GM19467 (cell line): ENCODE data around the gene KLK11.
"Not testable (repeated sequence)": the region's sequence is repeated elsewhere in the genome, so short reads cannot be mapped to it uniquely, and the experiment has no call there.

Experiments used
- ATAC-seq: cut with Tn5 transposase; IDR thresholded peaks from one replicate; pipeline ENCODE4 v1.9.1; 2021; ENCODE audit warnings: mild to moderate bottlenecking, moderate library complexity; ENCODE audit not compliant: unreplicated experiment

KLK11 gene

GRCh38 chr19:51006406-51006805 lies 20.0 kb downstream of the KLK11 start:
- no peak for ATAC-seq

GRCh38 chr19:51005248-51005647 lies 21.2 kb downstream of the KLK11 start:
- ATAC-seq = no peak

GRCh38 chr19:51003316-51003715 lies 23.1 kb downstream of the KLK11 start:
- ATAC-seq = no peak

- ATAC-seq = no peak
Observed at GRCh38 chr19:51002542-51003311, 23.7 kb downstream of the KLK11 start.

- no peak for ATAC-seq
Observed at GRCh38 chr19:51002089-51002532, 24.3 kb downstream of the KLK11 start.

GRCh38 chr19:51001515-51001914 lies 24.9 kb downstream of the KLK11 start, which contains the start of gene KLK8:
Gene KLK8, minus strand, starts transcription at chr19:51001604. Its CDS starts 437 bp downstream, at chr19:51001167.
- ATAC-seq = no peak

GRCh38 chr19:51000981-51001380 lies 25.4 kb downstream of the KLK11 start:
- no peak for ATAC-seq

GRCh38 chr19:51000426-51000825 lies 26.0 kb downstream of the KLK11 start:
- ATAC-seq = no peak

GRCh38 chr19:50998686-50999085 lies 27.7 kb downstream of the KLK11 start:
- ATAC-seq = no peak

GRCh38 chr19:50998061-50998460 lies 28.4 kb downstream of the KLK11 start:
- no peak for ATAC-seq

GRCh38 chr19:50994129-50994528 lies 32.3 kb downstream of the KLK11 start:
- ATAC-seq = no peak

- ATAC-seq = no peak
Observed at GRCh38 chr19:50992666-50993035, 33.8 kb downstream of the KLK11 start.

- not testable (repeated sequence) for ATAC-seq
Observed at GRCh38 chr19:50984416-50984815, 42.0 kb downstream of the KLK11 start.

- ATAC-seq = no peak
Observed at GRCh38 chr19:50983625-50984292, 42.7 kb downstream of the KLK11 start, which contains the start of gene KLK7. Gene KLK7, minus strand, starts transcription at chr19:50983917. Its CDS starts 1,518 bp downstream, at chr19:50982399.

GRCh38 chr19:50982186-50982585 lies 44.2 kb downstream of the KLK11 start:
- ATAC-seq = no peak

GRCh38 chr19:50981587-50982146 lies 44.7 kb downstream of the KLK11 start:
- no peak for ATAC-seq

GRCh38 chr19:50980208-50980607 lies 46.2 kb downstream of the KLK11 start:
- no peak for ATAC-seq

GRCh38 chr19:50979758-50980157 lies 46.7 kb downstream of the KLK11 start:
- ATAC-seq = no peak

GRCh38 chr19:50978772-50979390 lies 47.5 kb downstream of the KLK11 start:
- no peak for ATAC-seq

- ATAC-seq = no peak
Observed at GRCh38 chr19:50977626-50978025, 48.8 kb downstream of the KLK11 start.

GRCh38 chr19:50975766-50976165 lies 50.6 kb downstream of the KLK11 start:
- ATAC-seq = no peak
